Measurements from ENCODE around the gene VWF.

- TF ChIP-seq CTCF (IDR thresholded peaks at IDR 0.05 in 4 of 5, conservative IDR thresholded peaks at IDR 0.05 in 1 of 5) (no peak), POLR2A (IDR thresholded peaks at IDR 0.05) (no peak)
Measured at GRCh38 chr12:6032726-6033125, 91.7 kb downstream of the VWF start.

Measured in gastrocnemius medialis (tissue), 4 donors.